HG03558 (cell line): ENCODE data around the gene LCN6.
"Not testable (repeated sequence)": the region's sequence is repeated elsewhere in the genome, so short reads cannot be mapped to it uniquely, and the experiment has no call there.

Experiments
- ATAC-seq: cut with Tn5 transposase; IDR thresholded peaks from one replicate; pipeline ENCODE4 v1.9.1; 2021; ENCODE audit warnings: moderate number of reproducible peaks; ENCODE audit not compliant: unreplicated experiment; ENCODE audit errors: extremely low read depth

The LCN6 gene

GRCh38 chr9:136760834-136761544, 12.7 kb upstream of the LCN6 start:
- ATAC-seq = not testable (repeated sequence)

GRCh38 chr9:136760424-136760823, 12.1 kb upstream of the LCN6 start:
- no peak for ATAC-seq

- no peak for ATAC-seq
Measured at GRCh38 chr9:136759436-136760325, 11.4 kb upstream of the LCN6 start.

GRCh38 chr9:136759001-136759400, 10.7 kb upstream of the LCN6 start:
- no peak for ATAC-seq

- ATAC-seq = no peak
Measured at GRCh38 chr9:136757751-136758140, 9.4 kb upstream of the LCN6 start.

- ATAC-seq = no peak
Measured at GRCh38 chr9:136757328-136757727, 9.0 kb upstream of the LCN6 start.

GRCh38 chr9:136756836-136757235, 8.5 kb upstream of the LCN6 start:
- ATAC-seq = no peak

GRCh38 chr9:136756134-136756438, 7.8 kb upstream of the LCN6 start:
- ATAC-seq = no peak

GRCh38 chr9:136755302-136756133, 7.2 kb upstream of the LCN6 start:
- not testable (repeated sequence) for ATAC-seq

GRCh38 chr9:136754626-136755301, 6.4 kb upstream of the LCN6 start:
- no peak for ATAC-seq

GRCh38 chr9:136754059-136754572, 5.8 kb upstream of the LCN6 start:
- no peak for ATAC-seq

GRCh38 chr9:136753371-136754058, 5.2 kb upstream of the LCN6 start:
- no peak for ATAC-seq

GRCh38 chr9:136751814-136752213, 3.5 kb upstream of the LCN6 start:
- no peak for ATAC-seq

- ATAC-seq = no peak
Measured at GRCh38 chr9:136751244-136751643, 2.9 kb upstream of the LCN6 start.

- no peak for ATAC-seq
Measured at GRCh38 chr9:136750526-136750925, 2.2 kb upstream of the LCN6 start.

GRCh38 chr9:136748666-136749611, 614 bp upstream of the LCN6 start:
- ATAC-seq = no peak

GRCh38 chr9:136747161-136748060, 914 bp downstream of the LCN6 start:
- no peak for ATAC-seq
